Testis (tissue), 2 donors: ENCODE measurements around the gene ARVCF.

Experiments
- CTCF ChIP-seq, 3 experiments: fragments of 450-650 bp in 2 of 3; fragments of 200-600 bp in 1 of 3; sonication (generic) in 1 of 3; IDR thresholded peaks; one replicate each; pipeline ENCODE4 v1.5.1; 2016 to 2019; ENCODE audit warnings: antibody characterized with exemption in 3 of 3, mild to moderate bottlenecking in 2 of 3, moderate library complexity in 1 of 3
- POLR2A ChIP-seq: fragments of 450-650 bp; IDR thresholded peaks from one replicate; pipeline ENCODE4 v1.6.1; 2017; ENCODE audit warnings: antibody characterized with exemption, mild to moderate bottlenecking, moderate library complexity

- TF ChIP-seq CTCF (IDR thresholded peaks at IDR 0.05) (no peak), POLR2A (no peak)
Measured at GRCh38 chr22:20051927-20052308, 35.3 kb upstream of the ARVCF start.
